HCT116 (cell line): ENCODE data around the gene CDH4. TPM values are rescaled to one million over a fixed set of nuclear protein-coding genes. Genes with fewer than 3 reads are reported as not detected.

ENCODE experiments used
- ATAC-seq: fragments of 200-7000 bp; cut with Tn5 transposase; 2 replicates; pipeline ENCODE4 v1.9.1; 2020; ENCODE audit warnings: mild to moderate bottlenecking, moderate library complexity
- BruUV-seq: library from RNA; stranded (reverse); fragments of 400-500 nt; replicated peaks from 2 replicates; lab custom pipeline; 2021; lab: Mats Ljungman, UMichigan
- CTCF ChIA-PET: fragments of 300-600 bp; sonication (Branson Sonifier 250); formaldehyde crosslinking; loops from one replicate; lab custom pipeline; 2021; ENCODE audit warnings: antibody characterized with exemption; lab: Charles Lee
- POLR2A ChIA-PET: fragments of 300-600, 350-600 bp; sonication (Branson Sonifier 250); formaldehyde crosslinking; loops from one replicate; lab custom pipeline; 2021; ENCODE audit warnings: antibody characterized with exemption; lab: Charles Lee
- RAD21 ChIA-PET, 2 experiments: fragments of 300-600 bp; sonication (Branson Sonifier 250); formaldehyde crosslinking; loops; one replicate each; lab custom pipeline; 2023; ENCODE audit warnings: low total read pairs in 2 of 2; ENCODE audit not compliant: uncharacterized antibody in 2 of 2, unreplicated experiment in 2 of 2, low non-redundant PET in 1 of 2; lab: Charles Lee
- DNase-seq: peaks from one replicate; pipeline ENCODE4 v3.0.0-alpha.2; 2010; ENCODE audit warnings: low read depth, low spot score
- H2AFZ ChIP-seq: fragments of 200-600 bp; shearing (Covaris generic), sonication (generic); 2 replicates; pipeline ENCODE4 v1.6.1; 2017; ENCODE audit warnings: low read depth, mixed run types, mixed read lengths, antibody characterized with exemption, low read length; ENCODE audit not compliant: poor library complexity, severe bottlenecking
- H3K27ac ChIP-seq: 2 replicates; pipeline ENCODE4 v1.5.1; 2012; ENCODE audit warnings: low read depth, low read length
- H3K27me3 ChIP-seq: fragments of 200-600 bp; sonication (generic); 2 replicates; pipeline ENCODE4 v1.6.1; 2016; ENCODE audit warnings: mixed run types, low read length, mixed read lengths; ENCODE audit not compliant: insufficient read depth
- H3K36me3 ChIP-seq, 2 experiments: fragments of 200-500 bp in 1 of 2; fragments of 200-600 bp in 1 of 2; sonication (Bioruptor generic) in 1 of 2; sonication (generic) in 1 of 2; 2 replicates each; pipeline versions ENCODE4 v1.5.1 to v1.6.1; 2014 to 2016; ENCODE audit warnings: low read length in 2 of 2, inconsistent platforms in 1 of 2, mixed read lengths in 1 of 2, mixed run types in 1 of 2; ENCODE audit not compliant: insufficient read depth in 2 of 2, control insufficient read depth in 1 of 2
- H3K4me1 ChIP-seq, 2 experiments: fragments of 200-600 bp in 1 of 2; sonication (generic) in 1 of 2; 2 replicates each; pipeline versions ENCODE4 v1.5.1 to v1.6.1; 2012 to 2017; ENCODE audit warnings: low read length in 2 of 2, inconsistent platforms in 1 of 2, mild to moderate bottlenecking in 1 of 2, mixed read lengths in 1 of 2, mixed run types in 1 of 2, moderate library complexity in 1 of 2; ENCODE audit not compliant: insufficient read depth in 2 of 2, control insufficient read depth in 1 of 2
- H3K4me2 ChIP-seq: fragments of 200-600 bp; sonication (generic); 2 replicates; pipeline ENCODE4 v1.6.1; 2017; ENCODE audit warnings: mixed run types, low read length, mixed read lengths
- H3K4me3 ChIP-seq, 2 experiments: fragments of 200-600 bp in 1 of 2; sonication (generic) in 1 of 2; replicated peaks in 1 of 2; 2 replicates each; pipeline ENCODE4 v1.5.1; 2011 to 2016; ENCODE audit warnings: low read length in 2 of 2, control low read depth in 1 of 2, low read depth in 1 of 2, mild to moderate bottlenecking in 1 of 2, mixed read lengths in 1 of 2, mixed run types in 1 of 2
- H3K79me2 ChIP-seq: fragments of 200-600 bp; sonication (generic); 2 replicates; pipeline ENCODE4 v1.6.1; 2017; ENCODE audit warnings: mild to moderate bottlenecking, mixed run types, low read length, moderate library complexity, mixed read lengths; ENCODE audit not compliant: insufficient read depth
- H3K9ac ChIP-seq: fragments of 200-600 bp; sonication (generic); 2 replicates; pipeline ENCODE4 v1.6.1; 2016; ENCODE audit warnings: low read length, mixed read lengths
- H3K9me2 ChIP-seq: fragments of 200-600 bp; sonication (generic), shearing (Covaris generic); 2 replicates; pipeline ENCODE4 v1.6.1; 2017; ENCODE audit warnings: mixed run types, mild to moderate bottlenecking, moderate library complexity; ENCODE audit not compliant: insufficient read depth
- H3K9me3 ChIP-seq, 2 experiments: fragments of 200-500 bp in 1 of 2; fragments of 200-600 bp in 1 of 2; sonication (Bioruptor generic) in 1 of 2; sonication (generic) in 1 of 2; 2 replicates each; pipeline ENCODE4 v1.6.1; 2014 to 2017; ENCODE audit warnings: low read length in 2 of 2, mixed read lengths in 2 of 2, inconsistent platforms in 1 of 2, low read depth in 1 of 2, mild to moderate bottlenecking in 1 of 2, mixed run types in 1 of 2, moderate library complexity in 1 of 2; ENCODE audit not compliant: control insufficient read depth in 1 of 2, insufficient read depth in 1 of 2
- H4K20me1 ChIP-seq: fragments of 200-600 bp; sonication (generic), shearing (Covaris generic); 2 replicates; pipeline ENCODE4 v1.6.1; 2017; ENCODE audit warnings: mixed run types, mild to moderate bottlenecking, moderate library complexity; ENCODE audit not compliant: insufficient read depth
- CBX3 ChIP-seq: IDR thresholded peaks from 2 replicates; pipeline ENCODE4 v1.6.1; 2012; ENCODE audit warnings: low read depth
- JUND ChIP-seq: IDR thresholded peaks from 2 replicates; pipeline ENCODE4 v1.6.1; 2012
- POLR2A ChIP-seq: IDR thresholded peaks from 2 replicates; pipeline ENCODE4 v1.7.0; 2011; ENCODE audit warnings: borderline replicate concordance; ENCODE audit not compliant: insufficient read depth, insufficient read length; ENCODE audit errors: extremely low read depth
- POLR2AphosphoS5 ChIP-seq: IDR thresholded peaks from 2 replicates; pipeline ENCODE4 v1.6.1; 2011; ENCODE audit warnings: mild to moderate bottlenecking, low read depth, low read length, moderate library complexity
- RAD21 ChIP-seq: IDR thresholded peaks from 2 replicates; pipeline ENCODE4 v1.6.1; 2012; ENCODE audit warnings: low read depth, mild to moderate bottlenecking
- SRF ChIP-seq: IDR thresholded peaks from 2 replicates; pipeline ENCODE4 v1.6.1; 2012; ENCODE audit warnings: low read depth
- TCF7L2 ChIP-seq: IDR thresholded peaks from 2 replicates; pipeline ENCODE4 v1.7.0; 2011; ENCODE audit warnings: borderline replicate concordance, inconsistent platforms; ENCODE audit not compliant: insufficient read depth, insufficient read length; ENCODE audit errors: extremely low read depth
- ZNF274 ChIP-seq: fragments of 200-500 bp; sonication (Bioruptor generic); IDR thresholded peaks from 2 replicates; pipeline ENCODE4 v1.6.1; 2014; ENCODE audit warnings: mild to moderate bottlenecking, low read depth, low read length, inconsistent platforms
- intact Hi-C: fragments of 100-400 bp; cut with micrococcal nuclease; formaldehyde crosslinking; loops from 2 replicates; pipeline ENCODE4 v1.10.0; 2022
- total RNA-seq: library from RNA; stranded (reverse); gene quantifications from one replicate; pipeline ENCODE4 v1.2.1, GENCODE V29; 2021; ENCODE audit not compliant: unreplicated experiment
- TF ChIP-seq, protein P1 (sequence below): IDR thresholded peaks from 2 replicates; pipeline ENCODE4 v1.6.1; 2012
- TF ChIP-seq, protein P2 (sequence below), 3 experiments: fragments of 200-600 bp in 1 of 3; sonication (generic) in 1 of 3; IDR thresholded peaks in 2 of 3; conservative IDR thresholded peaks in 1 of 3; 2 replicates each; pipeline ENCODE4 v1.5.1; 2012 to 2017; ENCODE audit warnings: low read depth in 2 of 3, low read length in 2 of 3, antibody characterized with exemption in 1 of 3, borderline replicate concordance in 1 of 3, control low read depth in 1 of 3, mild to moderate bottlenecking in 1 of 3, mixed read lengths in 1 of 3, mixed run types in 1 of 3, moderate library complexity in 1 of 3; ENCODE audit not compliant: insufficient read depth in 1 of 3

The CDH4 gene
- total RNA-seq, 1 experiment from 2014 or later = not detected

GRCh38 chr20:61535536-61535935, 283.5 kb downstream of the CDH4 start:
- POLR2A ChIA-PET = no interaction called here

More at GRCh38 chr20:61535536-61535935, 283.5 kb downstream of the CDH4 start:
- ChIA-PET RAD21 (no interaction called here), CTCF (no interaction called here)
- Histone ChIP-seq H3K4me1 (no peaks in the 10 kb centered on the region), H3K4me2 (no peak overlapping the region), H4K20me1 (no peaks in the 10 kb centered on the region), H3K4me3 (no peak overlapping the region), H3K9me3 (no peaks in the 10 kb centered on the region), H2AFZ (no peak overlapping the region), H3K9me2 (no peaks in the 10 kb centered on the region), H3K79me2 (no peaks in the 10 kb centered on the region), H3K9ac (no peak overlapping the region)
- DNase-seq = no peak
- no TSS peak for BruUV-seq
- TF ChIP-seq POLR2A = no peak
- TF ChIP-seq SRF = no peak
- TF ChIP-seq JUND = no peak
- TF ChIP-seq RAD21 = no peak
- TF ChIP-seq, protein P1, sequence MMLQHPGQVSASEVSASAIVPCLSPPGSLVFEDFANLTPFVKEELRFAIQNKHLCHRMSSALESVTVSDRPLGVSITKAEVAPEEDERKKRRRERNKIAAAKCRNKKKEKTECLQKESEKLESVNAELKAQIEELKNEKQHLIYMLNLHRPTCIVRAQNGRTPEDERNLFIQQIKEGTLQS = no peak
- TF ChIP-seq ZNF274 = no peak
- TF ChIP-seq, protein P2, sequence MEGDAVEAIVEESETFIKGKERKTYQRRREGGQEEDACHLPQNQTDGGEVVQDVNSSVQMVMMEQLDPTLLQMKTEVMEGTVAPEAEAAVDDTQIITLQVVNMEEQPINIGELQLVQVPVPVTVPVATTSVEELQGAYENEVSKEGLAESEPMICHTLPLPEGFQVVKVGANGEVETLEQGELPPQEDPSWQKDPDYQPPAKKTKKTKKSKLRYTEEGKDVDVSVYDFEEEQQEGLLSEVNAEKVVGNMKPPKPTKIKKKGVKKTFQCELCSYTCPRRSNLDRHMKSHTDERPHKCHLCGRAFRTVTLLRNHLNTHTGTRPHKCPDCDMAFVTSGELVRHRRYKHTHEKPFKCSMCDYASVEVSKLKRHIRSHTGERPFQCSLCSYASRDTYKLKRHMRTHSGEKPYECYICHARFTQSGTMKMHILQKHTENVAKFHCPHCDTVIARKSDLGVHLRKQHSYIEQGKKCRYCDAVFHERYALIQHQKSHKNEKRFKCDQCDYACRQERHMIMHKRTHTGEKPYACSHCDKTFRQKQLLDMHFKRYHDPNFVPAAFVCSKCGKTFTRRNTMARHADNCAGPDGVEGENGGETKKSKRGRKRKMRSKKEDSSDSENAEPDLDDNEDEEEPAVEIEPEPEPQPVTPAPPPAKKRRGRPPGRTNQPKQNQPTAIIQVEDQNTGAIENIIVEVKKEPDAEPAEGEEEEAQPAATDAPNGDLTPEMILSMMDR (IDR thresholded peaks at IDR 0.05 in 2 of 3, conservative IDR thresholded peaks at IDR 0.05 in 1 of 3; ENCODE audit: borderline replicate concordance in 1 of 3, insufficient read depth in 1 of 3, low read depth in 2 of 3, low read length in 2 of 3) = no peak
- no peak for TF ChIP-seq POLR2AphosphoS5
- no peak for TF ChIP-seq CBX3
- no peak for TF ChIP-seq TCF7L2
- TF ChIP-seq, all 23 proteins: peak for 0
- ATAC-seq = no peak
- H3K27me3 ChIP-seq = no peaks in the 10 kb centered on the region
- H3K27ac ChIP-seq = no peak overlapping the region
- no peaks in the 10 kb centered on the region for H3K36me3 ChIP-seq
- intact Hi-C loops = no loop called here
